Measurements from ENCODE around the gene CBFA2T3.

CBFA2T3 gene

GRCh38 chr16:88859381-88860091 is 117.5 kb downstream of the CBFA2T3 start:
- no peak for DNase-seq (ENCODE audit: low read depth in 2 of 2)

GRCh38 chr16:88857728-88858339 is 119.2 kb downstream of the CBFA2T3 start:
- peak; percentile 63 to 68 for DNase-seq (ENCODE audit: low read depth in 2 of 2)

- peak; percentile 99 to 100 for DNase-seq (ENCODE audit: low read depth in 2 of 2)
Observed at GRCh38 chr16:88856828-88857727, 119.9 kb downstream of the CBFA2T3 start, which contains the start of the genes GALNS and TRAPPC2L. GALNS (minus strand) TSS chr16:88856947; CDS start chr16:88856877, 70 bp downstream. TRAPPC2L (plus strand) TSS chr16:88857127; CDS start chr16:88857151, 24 bp downstream.

GRCh38 chr16:88856122-88856827 is 120.7 kb downstream of the CBFA2T3 start:
- peak in 1 of 2 donors; percentile 1 for DNase-seq (ENCODE audit: low read depth in 2 of 2)

GRCh38 chr16:88855736-88856121 is 121.3 kb downstream of the CBFA2T3 start:
- no peak for DNase-seq (ENCODE audit: low read depth in 2 of 2)

GRCh38 chr16:88855176-88855575 is 121.8 kb downstream of the CBFA2T3 start:
- DNase-seq (ENCODE audit: low read depth in 2 of 2) = no peak

- no peak for DNase-seq (ENCODE audit: low read depth in 2 of 2)
Observed at GRCh38 chr16:88854306-88855111, 122.5 kb downstream of the CBFA2T3 start.

- no peak for DNase-seq (ENCODE audit: low read depth in 2 of 2)
Observed at GRCh38 chr16:88853325-88853941, 123.6 kb downstream of the CBFA2T3 start.

- DNase-seq (ENCODE audit: low read depth in 2 of 2) = no peak
Observed at GRCh38 chr16:88851616-88852015, 125.4 kb downstream of the CBFA2T3 start.

- no peak for DNase-seq (ENCODE audit: low read depth in 2 of 2)
Observed at GRCh38 chr16:88850531-88851199, 126.3 kb downstream of the CBFA2T3 start.

- no peak for DNase-seq (ENCODE audit: low read depth in 2 of 2)
Observed at GRCh38 chr16:88848557-88848956, 128.4 kb downstream of the CBFA2T3 start.

- no peak for DNase-seq (ENCODE audit: low read depth in 2 of 2)
Observed at GRCh38 chr16:88847654-88848053, 129.4 kb downstream of the CBFA2T3 start.

GRCh38 chr16:88846088-88846487 is 130.9 kb downstream of the CBFA2T3 start:
- DNase-seq (ENCODE audit: low read depth in 2 of 2) = no peak

- DNase-seq (ENCODE audit: low read depth in 2 of 2) = no peak
Observed at GRCh38 chr16:88844419-88845036, 132.5 kb downstream of the CBFA2T3 start.

- no peak for DNase-seq (ENCODE audit: low read depth in 2 of 2)
Observed at GRCh38 chr16:88843256-88843655, 133.8 kb downstream of the CBFA2T3 start.

GRCh38 chr16:88842806-88843205 is 134.2 kb downstream of the CBFA2T3 start:
- no peak for DNase-seq (ENCODE audit: low read depth in 2 of 2)

GRCh38 chr16:88842308-88842756 is 134.7 kb downstream of the CBFA2T3 start:
- DNase-seq (ENCODE audit: low read depth in 2 of 2) = no peak

- no peak for DNase-seq (ENCODE audit: low read depth in 2 of 2)
Observed at GRCh38 chr16:88841521-88842307, 135.3 kb downstream of the CBFA2T3 start.
